Activated T-cell treated with anti-CD3 and anti-CD28 coated beads, Interleukin-2, amount 50 U/mL, for 48 hours (primary cell): ENCODE measurements around the gene SYT9.
"Not testable (repeated sequence)": the region's sequence is repeated elsewhere in the genome, so short reads cannot be mapped to it uniquely, and the experiment has no call there.

Experiments used
- DNase-seq, 2 experiments: peaks; one replicate each; pipeline ENCODE4 v3.0.0-alpha.2; 2020

The SYT9 gene

GRCh38 chr11:7275133-7275532, 23.4 kb downstream of the SYT9 start:
- no peak for DNase-seq

DNA sequence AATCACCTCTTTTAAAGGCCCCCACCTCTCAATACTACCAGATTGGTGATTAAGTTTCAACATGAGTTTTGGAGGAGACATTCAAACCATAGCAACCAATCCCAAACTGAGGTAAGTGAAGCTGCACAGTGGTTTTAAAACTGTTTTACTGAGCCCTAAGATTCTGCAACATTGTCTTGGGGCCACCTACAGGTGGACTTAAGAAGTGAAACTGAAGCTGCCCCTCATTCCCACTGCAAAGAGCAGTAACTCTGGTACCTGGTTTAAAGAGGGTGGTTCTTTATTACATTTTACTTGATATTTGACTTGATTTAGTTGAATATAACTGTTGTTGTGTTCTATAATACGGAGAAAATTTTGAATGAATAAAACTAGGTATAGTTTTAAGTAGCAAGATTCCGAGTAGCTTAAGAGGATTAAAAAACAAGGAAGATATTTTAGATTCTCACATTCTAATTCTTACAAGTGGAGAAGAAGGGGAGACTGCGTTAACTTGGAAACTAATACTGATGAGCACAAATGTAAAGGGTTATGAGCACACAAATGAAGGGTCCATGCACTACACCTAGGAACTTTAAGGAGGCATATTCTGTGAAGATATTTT, 26.7 kb downstream of the SYT9 start:
- no peak for DNase-seq

DNA sequence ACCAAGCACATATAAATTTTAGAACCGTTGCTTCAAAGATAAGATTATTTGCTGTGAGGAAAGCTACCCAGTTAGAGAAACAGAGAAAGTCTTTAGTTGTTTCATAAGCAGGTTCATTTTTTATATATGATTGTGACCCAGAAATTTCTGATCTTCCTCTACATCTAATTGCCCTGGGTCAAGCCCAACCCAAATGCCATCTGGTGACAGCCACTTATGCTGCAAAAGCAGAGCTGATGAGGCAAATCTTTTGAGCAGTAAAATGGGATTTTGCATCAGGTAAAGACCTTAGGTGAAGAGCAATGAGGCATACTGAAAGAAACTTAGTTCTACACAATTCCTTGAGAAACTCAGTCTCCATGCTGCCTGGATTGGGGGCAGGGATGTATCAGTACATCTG, 28.0 kb downstream of the SYT9 start:
- DNase-seq = no peak

DNA sequence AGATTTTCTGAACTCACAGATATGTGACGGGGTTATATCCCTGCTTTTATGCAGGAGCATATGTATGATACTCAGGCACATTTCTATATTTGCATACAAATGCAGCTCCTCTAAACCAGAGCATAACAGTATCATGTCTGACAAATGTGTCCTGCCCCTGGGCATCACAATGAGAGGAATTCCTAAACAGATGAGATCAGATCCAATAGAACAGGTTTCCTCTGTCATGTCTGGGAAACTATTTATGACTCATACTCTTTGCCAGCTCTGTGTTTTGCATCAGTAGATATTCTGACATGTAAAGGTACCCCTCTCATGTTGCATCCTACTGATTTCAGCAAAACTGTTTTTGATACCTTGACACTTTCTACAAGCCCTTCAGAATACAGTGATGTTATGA, 29.4 kb downstream of the SYT9 start:
- no peak for DNase-seq

- DNase-seq = no peak
These were observed 30.1 kb downstream of the SYT9 start for GRCh38 chr11:7281809-7282208.

GRCh38 chr11:7286178-7286577, 34.5 kb downstream of the SYT9 start:
- DNase-seq = no peak

DNA sequence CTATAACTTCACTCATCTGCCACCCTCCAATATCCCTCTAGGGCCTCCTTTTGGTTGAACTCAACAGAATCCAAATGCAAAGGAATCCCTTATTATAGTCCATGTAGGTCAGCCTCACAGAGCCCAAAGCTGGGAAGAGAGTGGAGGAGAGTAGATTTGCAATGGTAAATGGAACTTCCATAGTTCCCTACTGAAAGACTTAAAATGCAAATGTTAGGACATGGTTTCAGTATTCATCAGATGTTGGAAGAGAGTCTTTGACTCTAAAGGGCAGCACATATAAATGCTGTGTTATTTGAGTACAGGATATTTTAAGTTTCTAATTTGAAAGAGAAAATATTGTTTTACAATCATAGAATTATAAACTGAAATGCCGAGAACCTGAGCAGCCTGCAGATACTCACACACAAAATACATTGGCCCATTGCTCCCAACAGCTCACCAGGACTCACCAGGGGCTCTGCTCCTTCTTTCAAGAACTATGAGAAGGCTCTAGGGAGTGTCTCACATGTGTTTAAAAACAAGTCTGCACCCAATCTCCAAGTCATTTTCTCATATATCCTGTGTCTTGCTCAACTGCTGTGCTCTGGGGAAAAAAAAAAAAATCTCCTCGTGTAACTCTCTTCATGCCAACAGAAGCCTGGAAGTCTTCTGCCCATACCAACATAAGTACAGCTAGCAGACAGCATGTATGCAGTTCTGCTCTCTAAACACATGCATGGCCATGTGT, 39.6 kb downstream of the SYT9 start:
- no peak for DNase-seq

GRCh38 chr11:7292922-7293321, 41.2 kb downstream of the SYT9 start:
- DNase-seq = no peak

- DNase-seq = no peak
These were observed 47.7 kb downstream of the SYT9 start for GRCh38 chr11:7299393-7299792.

- DNase-seq = no peak
These were observed 48.6 kb downstream of the SYT9 start for GRCh38 chr11:7300281-7300680.

- no peak for DNase-seq
These were observed 51.4 kb downstream of the SYT9 start for GRCh38 chr11:7303146-7303545.

DNA sequence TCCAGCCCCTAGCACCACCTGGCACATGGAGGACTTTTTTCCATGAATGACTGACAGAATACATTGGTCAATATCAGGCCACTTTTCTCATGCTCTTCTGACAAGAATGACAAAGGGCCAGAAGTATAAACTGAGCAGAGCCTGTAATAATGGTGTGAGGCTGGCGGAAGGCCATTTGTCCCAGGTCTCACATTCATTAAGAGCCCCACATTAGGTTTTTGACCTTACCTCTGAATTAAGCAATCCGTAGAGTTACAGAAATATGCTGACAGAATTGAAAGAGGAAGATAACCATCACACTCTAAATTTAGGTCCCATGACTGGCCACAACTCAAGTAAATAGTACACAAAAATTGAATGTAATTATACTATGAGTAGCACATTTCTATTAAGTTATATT, 55.2 kb downstream of the SYT9 start:
- no peak for DNase-seq

DNA sequence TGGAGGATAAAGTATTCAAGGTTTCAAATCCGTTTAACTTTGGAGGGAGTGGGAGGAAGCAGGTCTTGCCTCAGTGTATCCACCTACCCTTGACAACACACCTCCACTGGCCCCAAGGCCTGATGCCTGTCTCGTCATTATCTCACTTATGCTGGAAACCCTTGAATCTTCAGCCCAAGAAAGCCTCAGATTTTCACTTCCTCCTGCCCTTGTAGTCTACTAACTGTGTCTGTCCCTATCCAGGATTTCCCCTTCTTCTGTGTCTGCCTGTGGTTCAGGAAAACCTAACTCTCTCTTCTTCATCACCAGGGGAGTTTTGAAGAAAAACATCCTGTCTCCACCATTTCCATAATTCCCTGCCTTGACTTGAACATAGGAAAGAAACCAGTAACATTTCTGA, 56.1 kb downstream of the SYT9 start:
- DNase-seq = no peak

- DNase-seq = no peak
These were observed 60.2 kb downstream of the SYT9 start for GRCh38 chr11:7311903-7312302.

GRCh38 chr11:7314811-7315604, 63.3 kb downstream of the SYT9 start:
- DNase-seq = no peak

- no peak for DNase-seq
These were observed 67.8 kb downstream of the SYT9 start for GRCh38 chr11:7319501-7319900.

DNA sequence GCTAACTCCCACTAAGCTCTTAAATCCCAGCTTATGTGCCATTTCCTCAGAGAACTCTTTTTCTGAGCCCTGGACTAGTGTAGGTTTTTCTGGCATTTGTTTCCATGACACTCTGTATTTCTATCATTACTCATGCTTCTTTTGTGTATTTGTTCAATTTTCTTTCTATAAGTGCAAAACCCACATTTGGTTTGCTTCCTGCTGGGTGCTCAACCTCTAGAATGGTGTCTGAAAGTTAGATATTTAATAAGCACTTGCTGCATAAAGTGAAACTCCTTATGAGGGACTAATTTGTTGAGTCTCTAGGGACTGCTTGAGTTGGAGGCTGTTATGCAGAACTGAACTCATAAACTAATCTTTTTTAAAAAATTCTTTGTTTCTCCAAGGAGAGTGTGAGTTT, 68.6 kb downstream of the SYT9 start:
- DNase-seq = no peak

DNA sequence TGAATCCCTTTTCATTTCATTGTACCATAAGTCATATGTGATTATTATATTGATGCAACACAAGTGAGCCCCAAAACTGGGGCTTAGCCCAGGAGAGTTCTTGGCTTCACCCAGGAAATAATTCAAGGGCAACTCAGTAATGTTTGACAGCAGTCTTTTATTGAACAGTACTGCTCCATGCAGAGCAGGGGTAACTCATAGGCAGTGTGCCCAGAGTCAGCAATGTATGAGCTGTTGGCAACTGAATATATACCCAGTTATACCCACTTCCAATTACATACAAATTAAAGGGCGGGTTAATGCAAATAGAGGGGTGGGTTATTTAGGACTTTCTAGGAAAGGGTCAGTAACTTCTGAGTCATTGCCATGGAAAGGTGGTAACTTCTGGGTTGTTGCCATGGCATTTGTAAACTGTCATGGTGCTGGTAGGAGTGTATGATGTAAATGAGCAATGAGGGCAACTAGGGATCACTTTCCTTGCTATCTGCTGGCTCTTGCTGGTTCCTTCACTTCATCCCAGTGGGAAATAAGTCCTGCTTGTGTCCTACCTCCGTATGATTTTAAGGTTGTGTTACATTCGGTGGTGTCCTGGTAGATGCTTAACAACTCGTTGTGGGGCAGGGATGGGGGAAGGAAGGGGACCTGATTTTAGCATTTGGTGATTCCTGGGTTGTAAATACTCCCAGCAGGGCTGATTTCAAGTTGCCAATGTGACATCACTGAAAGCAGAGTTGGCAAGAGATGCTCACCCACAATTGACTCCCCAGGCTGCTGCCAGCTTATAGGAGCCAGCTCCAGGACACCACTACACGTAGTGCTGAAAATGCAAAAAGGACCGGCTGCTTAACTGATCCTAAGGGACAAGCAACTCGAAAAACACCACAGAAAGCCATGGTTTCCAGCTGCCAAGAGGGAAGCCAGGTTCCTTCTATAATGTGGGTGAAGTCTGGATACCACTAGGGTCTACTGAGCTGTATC, 70.1 kb downstream of the SYT9 start:
- DNase-seq = no peak

- DNase-seq = no peak
These were observed 80.7 kb downstream of the SYT9 start for GRCh38 chr11:7332451-7332850.

GRCh38 chr11:7332962-7333361, 81.3 kb downstream of the SYT9 start:
- DNase-seq = no peak

DNA sequence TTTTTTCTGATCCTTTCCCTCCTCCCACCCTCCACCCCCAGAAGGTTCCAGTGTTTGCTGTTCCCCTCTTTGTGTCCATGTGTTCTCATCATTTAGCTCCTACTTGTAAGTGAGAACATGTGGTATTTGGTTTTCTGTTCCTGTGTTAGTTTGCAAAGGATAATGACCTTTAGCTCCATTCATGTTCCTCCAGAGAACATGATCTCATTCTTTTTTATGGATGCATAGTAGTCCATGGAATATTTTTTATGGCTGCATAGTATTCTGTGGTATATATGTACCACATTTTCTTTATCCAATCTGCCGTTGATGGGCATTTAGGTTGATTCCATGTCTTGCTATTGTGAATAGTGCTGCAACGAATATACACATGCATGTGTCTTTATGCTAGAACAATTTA, 83.7 kb downstream of the SYT9 start:
- DNase-seq = not testable (repeated sequence)

GRCh38 chr11:7341551-7341950, 89.8 kb downstream of the SYT9 start:
- DNase-seq = no peak
